Panc1 (cell line): Measurements from ENCODE around the gene IL31RA. TPM values are rescaled to one million over a fixed set of nuclear protein-coding genes. Genes with fewer than 3 reads are reported as not detected.
A peak's percentile ranks its signal among the peaks of the same experiment; 100 is the strongest.

Experiments
- ATAC-seq: fragments of 200-7000 bp; cut with Tn5 transposase; 2 replicates; pipeline ENCODE4 v1.9.1; 2020; ENCODE audit warnings: mild to moderate bottlenecking, moderate library complexity
- BruUV-seq: library from RNA; stranded (reverse); fragments of 400-500 nt; replicated peaks from 2 replicates; lab custom pipeline; 2021; lab: Mats Ljungman, UMichigan
- CTCF ChIA-PET: fragments of 300-600 bp; sonication (Branson Sonifier 250); formaldehyde crosslinking; loops from one replicate; lab custom pipeline; 2022; ENCODE audit warnings: antibody characterized with exemption; lab: Charles Lee
- POLR2A ChIA-PET: fragments of 300-600 bp; sonication (Branson Sonifier 250); formaldehyde crosslinking; loops from one replicate; lab custom pipeline; 2022; ENCODE audit warnings: antibody characterized with exemption; lab: Charles Lee
- DNase-seq: peaks from one replicate; pipeline ENCODE4 v3.0.0-alpha.2; 2010; ENCODE audit warnings: low read depth, low spot score
- H3K27ac ChIP-seq: 2 replicates; pipeline ENCODE4 v1.5.1; 2011; ENCODE audit warnings: mild to moderate bottlenecking, low read length, inconsistent platforms
- H3K27me3 ChIP-seq: fragments of 200-500 bp; sonication (Bioruptor generic); 2 replicates; pipeline ENCODE4 v1.6.0; 2014; ENCODE audit warnings: low read length, inconsistent platforms; ENCODE audit not compliant: control insufficient read depth, insufficient read depth
- H3K36me3 ChIP-seq: fragments of 200-500 bp; sonication (Bioruptor generic); 2 replicates; pipeline ENCODE4 v1.5.1; 2014; ENCODE audit warnings: inconsistent platforms, mild to moderate bottlenecking, low read length, moderate library complexity; ENCODE audit not compliant: control insufficient read depth, insufficient read depth
- H3K4me1 ChIP-seq: 2 replicates; pipeline ENCODE4 v1.5.1; 2011; ENCODE audit warnings: inconsistent platforms, mild to moderate bottlenecking, low read length, moderate library complexity; ENCODE audit not compliant: control insufficient read depth, insufficient read depth
- H3K4me3 ChIP-seq, 2 experiments: 2 replicates each; pipeline ENCODE4 v1.5.1; 2011 to 2012; ENCODE audit warnings: low read depth in 2 of 2, low read length in 2 of 2, mild to moderate bottlenecking in 2 of 2, inconsistent platforms in 1 of 2, moderate library complexity in 1 of 2
- H3K9me3 ChIP-seq: fragments of 200-500 bp; sonication (Bioruptor generic); 2 replicates; pipeline ENCODE4 v1.5.1; 2014; ENCODE audit warnings: low read depth, mild to moderate bottlenecking, inconsistent platforms, low read length, moderate library complexity; ENCODE audit not compliant: control insufficient read depth, insufficient read depth
- CTCF ChIP-seq: fragments of 450-650 bp; IDR thresholded peaks from 2 replicates; pipeline ENCODE4 v1.5.1; 2017; ENCODE audit warnings: mild to moderate bottlenecking
- POLR2AphosphoS5 ChIP-seq: IDR thresholded peaks from 2 replicates; pipeline ENCODE4 v1.6.1; 2012; ENCODE audit warnings: mild to moderate bottlenecking, low read depth, low read length, moderate library complexity
- REST ChIP-seq, 2 experiments: IDR thresholded peaks; 2 replicates each; pipeline ENCODE4 v1.6.1; 2011 to 2012; ENCODE audit warnings: low read depth in 2 of 2, control low read depth in 1 of 2, low read length in 1 of 2, mild to moderate bottlenecking in 1 of 2, moderate library complexity in 1 of 2; ENCODE audit not compliant: insufficient read depth in 1 of 2
- SIN3A ChIP-seq: IDR thresholded peaks from 2 replicates; pipeline ENCODE4 v1.6.1; 2012; ENCODE audit warnings: low read depth, mild to moderate bottlenecking, low read length, moderate library complexity, borderline replicate concordance; ENCODE audit not compliant: insufficient read depth
- TCF7L2 ChIP-seq: IDR thresholded peaks from 2 replicates; pipeline ENCODE4 v1.6.1; 2011; ENCODE audit warnings: mild to moderate bottlenecking, low read depth, low read length, inconsistent platforms
- in situ Hi-C: cut with HindIII; loops from 2 replicates; pipeline ENCODE4 v1.10.0; 2016; ENCODE audit warnings: low sequenced_read_pairs, low pct_unique_long_range_greater_than_20kb
- intact Hi-C: fragments of 100-400 bp; cut with micrococcal nuclease; formaldehyde crosslinking; loops from one replicate; pipeline ENCODE4 v1.10.0; 2022; ENCODE audit not compliant: unreplicated experiment
- total RNA-seq: library from RNA; stranded (reverse); gene quantifications from one replicate; pipeline ENCODE4 v1.2.1, GENCODE V29; 2021; ENCODE audit not compliant: unreplicated experiment

IL31RA gene
- total RNA-seq, 1 experiment from 2014 or later = 3.1 TPM

DNA sequence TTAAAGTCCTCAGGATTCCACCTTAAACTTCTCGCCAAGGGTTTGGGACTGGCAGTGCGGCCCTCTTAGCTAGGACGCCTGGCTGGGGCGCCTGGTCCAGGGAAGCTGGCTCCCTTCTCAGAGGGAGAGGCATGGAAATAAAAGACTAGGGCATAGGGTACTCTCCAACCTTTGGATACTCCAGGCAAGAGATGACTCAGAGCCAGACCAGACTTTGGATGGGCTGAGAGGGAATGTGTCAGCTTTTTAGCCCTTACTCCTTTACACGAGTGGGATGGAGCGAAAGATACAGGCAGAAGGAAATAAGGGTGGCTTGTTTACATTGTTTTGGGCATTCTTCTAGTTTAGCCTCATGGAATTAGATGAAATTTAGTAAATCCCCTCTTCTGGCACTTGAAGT lies 48.2 kb downstream of the IL31RA start:
- no peaks in the 10 kb centered on the region for H3K27me3 ChIP-seq
- no TSS peak for BruUV-seq
- H3K27ac ChIP-seq = no peak overlapping the region
- intact Hi-C loops (no loop called here), in situ Hi-C loops (no loop called here)
- no peak overlapping the region for H3K4me3 ChIP-seq
- ATAC-seq (0 out of 2 replicates have a peak, but pooled peaks have one; percentile 42), DNase-seq (no peak)
- H3K4me1 ChIP-seq = no peaks in the 10 kb centered on the region
- CTCF ChIA-PET = no interaction called here
- H3K36me3 ChIP-seq = no peaks in the 10 kb centered on the region
- no peak for TF ChIP-seq SIN3A
- no peak for TF ChIP-seq TCF7L2
- no peak for TF ChIP-seq REST (IDR thresholded peaks at IDR 0.05; ENCODE audit: insufficient read depth in 1 of 2, low read depth in 2 of 2, low read length in 1 of 2)
- no peak for TF ChIP-seq POLR2AphosphoS5
- TF ChIP-seq CTCF = no peak
- no peaks in the 10 kb centered on the region for H3K9me3 ChIP-seq
- POLR2A ChIA-PET = no interaction called here

GRCh38 chr5:55900068-55900467 lies 48.9 kb downstream of the IL31RA start:
- Histone ChIP-seq H3K27me3 (no peaks in the 10 kb centered on the region), H3K9me3 (no peaks in the 10 kb centered on the region), H3K36me3 (no peaks in the 10 kb centered on the region), H3K27ac (no peak overlapping the region), H3K4me3 (no peak overlapping the region), H3K4me1 (no peaks in the 10 kb centered on the region)
- ChIA-PET POLR2A (no interaction called here), CTCF (interaction anchor here (0.5 kb wide), 1 partner anchor 36 kb away, joined by 9 read pairs; no protein-coding TSS in a partner anchor)
- no TSS peak for BruUV-seq
- no peak for DNase-seq
- ATAC-seq = no peak
- in situ Hi-C loops (no loop called here), intact Hi-C loops (no loop called here)
- TF ChIP-seq TCF7L2 = no peak
- no peak for TF ChIP-seq CTCF
- TF ChIP-seq POLR2AphosphoS5 = no peak
- TF ChIP-seq SIN3A = no peak
